ENCODE measurements around the gene CEBPG.

Gene CEBPG

DNA sequence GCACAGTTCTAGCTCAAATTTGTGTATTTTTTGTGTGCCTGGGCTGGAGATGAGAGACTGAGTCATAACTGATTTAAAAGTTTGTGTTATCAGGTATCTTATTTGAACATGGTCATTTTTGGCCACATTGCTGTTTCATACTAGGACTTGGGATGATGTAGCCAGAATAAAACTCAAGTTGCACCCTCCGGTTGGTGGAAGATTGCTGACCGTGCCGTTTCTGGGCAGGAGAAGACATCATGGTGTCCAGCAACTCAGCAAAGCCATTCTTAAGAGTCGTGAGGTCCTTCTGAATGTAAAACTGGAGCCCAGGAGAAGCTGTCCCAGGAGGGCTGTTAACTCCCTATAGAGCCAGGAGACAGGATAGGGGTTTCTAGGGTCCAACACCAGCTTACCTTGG is 7.6 kb downstream of the CEBPG start:
- no peak for DNase-seq (ENCODE audit: low read depth in 2 of 2, low spot score in 1 of 2)

DNA sequence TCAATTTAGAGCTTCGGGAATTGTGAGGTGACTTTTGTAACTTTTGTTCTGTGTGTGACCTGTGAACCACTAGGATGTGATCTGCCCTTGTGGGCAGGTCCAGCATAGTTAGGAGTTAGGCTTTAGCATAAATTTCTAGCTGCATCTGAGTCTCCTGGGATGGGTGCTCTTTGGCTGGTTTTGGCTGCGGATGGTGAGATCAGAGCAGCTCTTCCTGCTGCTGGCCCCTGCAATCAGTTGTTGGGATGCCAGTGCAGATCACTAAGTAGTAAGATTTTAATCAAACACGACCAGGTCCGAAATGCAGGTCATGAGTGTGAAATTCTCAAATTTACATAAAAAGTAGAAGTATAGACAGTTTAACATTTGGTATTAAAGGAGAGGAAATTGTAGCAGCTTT is 8.5 kb downstream of the CEBPG start:
- no peak for DNase-seq (ENCODE audit: low read depth in 2 of 2, low spot score in 1 of 2)

DNA sequence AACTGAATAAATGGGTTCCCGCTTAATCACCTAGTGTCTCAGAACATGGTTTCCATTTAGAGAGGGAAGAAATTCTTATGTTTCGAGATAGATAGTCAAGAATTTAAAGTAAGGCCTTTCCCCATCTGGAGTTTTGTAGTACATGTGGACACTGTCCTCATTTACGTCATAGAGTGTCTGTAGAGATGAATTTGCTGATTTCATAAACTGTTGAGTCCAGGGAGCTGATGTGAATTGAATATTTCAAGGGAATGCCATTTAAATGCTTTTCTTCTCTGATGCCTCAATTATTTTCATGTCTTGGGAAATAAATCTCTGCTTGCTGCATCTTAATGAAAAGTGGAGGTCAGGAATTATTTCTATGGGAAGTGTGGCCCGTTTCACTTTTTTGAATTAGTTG is 9.5 kb downstream of the CEBPG start:
- DNase-seq (ENCODE audit: low read depth in 2 of 2, low spot score in 1 of 2) = no peak

GRCh38 chr19:33383720-33384292 is 10.3 kb downstream of the CEBPG start:
- no peak for DNase-seq (ENCODE audit: low read depth in 2 of 2, low spot score in 1 of 2)

GRCh38 chr19:33384983-33385382 is 11.5 kb downstream of the CEBPG start:
- no peak for DNase-seq (ENCODE audit: low read depth in 2 of 2, low spot score in 1 of 2)

- DNase-seq (ENCODE audit: low read depth in 2 of 2, low spot score in 1 of 2) = no peak
Observed at GRCh38 chr19:33385956-33386355, 12.4 kb downstream of the CEBPG start.

GRCh38 chr19:33386361-33386858 is 12.9 kb downstream of the CEBPG start:
- no peak for DNase-seq (ENCODE audit: low read depth in 2 of 2, low spot score in 1 of 2)

DNA sequence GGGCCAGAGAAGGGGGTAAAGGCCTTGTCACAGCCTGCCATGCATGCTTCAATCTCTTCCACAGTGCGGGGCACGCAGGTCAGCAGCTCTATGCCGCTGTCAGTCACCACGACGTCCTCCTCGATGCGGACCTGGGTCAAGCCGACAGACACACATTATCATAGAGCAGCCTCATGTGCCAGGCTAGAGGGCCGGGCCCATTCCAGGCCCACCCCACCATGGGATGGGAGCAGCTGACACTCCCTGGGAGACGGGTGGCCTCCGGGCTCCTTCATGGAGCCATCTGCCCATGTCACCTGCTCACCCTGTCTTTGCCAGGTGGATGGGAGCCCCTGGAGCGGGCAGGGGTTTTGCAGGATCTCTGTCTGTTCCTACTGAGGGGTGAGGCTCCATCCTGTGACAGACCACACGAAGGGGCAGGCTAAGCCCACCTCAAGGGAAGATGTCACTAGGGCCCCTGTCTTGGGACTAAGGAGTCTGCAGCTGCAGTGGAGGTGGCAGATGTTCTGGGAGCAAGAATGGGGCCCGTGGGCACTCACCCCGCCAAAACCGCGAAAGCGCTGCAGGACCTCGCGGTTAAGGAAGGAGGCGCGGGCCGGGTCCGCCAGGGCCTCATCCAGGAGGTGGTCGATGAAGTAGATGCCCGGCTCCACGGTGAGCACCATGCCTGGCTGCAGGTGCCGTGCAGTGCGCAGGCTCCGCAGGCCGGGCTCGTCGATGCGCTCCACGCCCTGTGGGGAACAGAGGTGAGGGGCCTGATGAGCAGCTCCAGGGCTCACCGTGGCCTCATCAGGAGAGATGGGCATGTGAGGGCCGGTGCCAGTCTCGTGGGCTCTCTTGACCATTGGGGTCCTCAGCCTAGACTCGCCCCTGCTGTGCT is 14.1 kb downstream of the CEBPG start:
- DNase-seq (ENCODE audit: low read depth in 2 of 2, low spot score in 1 of 2) = no peak

DNA sequence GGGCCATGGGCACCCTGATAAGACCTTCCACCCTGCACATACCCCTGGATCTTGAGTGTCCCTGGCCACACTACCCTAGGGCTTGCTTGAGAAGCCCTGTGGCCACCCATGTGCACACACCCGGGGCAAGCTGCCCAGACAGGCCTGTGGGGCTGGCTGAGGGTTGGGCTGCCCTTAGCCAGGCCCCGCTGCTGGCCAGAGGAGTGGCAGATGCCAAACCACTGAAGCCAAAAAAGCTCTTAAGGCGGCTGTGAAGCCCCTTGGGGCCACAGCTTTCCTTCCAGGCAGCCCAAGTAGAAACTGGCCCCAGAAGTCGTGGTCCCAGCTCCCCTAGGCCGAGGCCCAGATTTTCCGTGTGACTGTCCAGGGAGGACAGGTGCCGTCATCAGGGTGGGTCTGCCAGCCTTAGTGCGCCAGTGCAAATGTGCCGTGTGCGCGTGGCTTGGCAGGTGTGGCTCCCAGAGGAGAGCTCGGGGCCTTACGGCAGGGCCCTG is 14.8 kb downstream of the CEBPG start:
- DNase-seq (ENCODE audit: low read depth in 2 of 2, low spot score in 1 of 2) = no peak

DNA sequence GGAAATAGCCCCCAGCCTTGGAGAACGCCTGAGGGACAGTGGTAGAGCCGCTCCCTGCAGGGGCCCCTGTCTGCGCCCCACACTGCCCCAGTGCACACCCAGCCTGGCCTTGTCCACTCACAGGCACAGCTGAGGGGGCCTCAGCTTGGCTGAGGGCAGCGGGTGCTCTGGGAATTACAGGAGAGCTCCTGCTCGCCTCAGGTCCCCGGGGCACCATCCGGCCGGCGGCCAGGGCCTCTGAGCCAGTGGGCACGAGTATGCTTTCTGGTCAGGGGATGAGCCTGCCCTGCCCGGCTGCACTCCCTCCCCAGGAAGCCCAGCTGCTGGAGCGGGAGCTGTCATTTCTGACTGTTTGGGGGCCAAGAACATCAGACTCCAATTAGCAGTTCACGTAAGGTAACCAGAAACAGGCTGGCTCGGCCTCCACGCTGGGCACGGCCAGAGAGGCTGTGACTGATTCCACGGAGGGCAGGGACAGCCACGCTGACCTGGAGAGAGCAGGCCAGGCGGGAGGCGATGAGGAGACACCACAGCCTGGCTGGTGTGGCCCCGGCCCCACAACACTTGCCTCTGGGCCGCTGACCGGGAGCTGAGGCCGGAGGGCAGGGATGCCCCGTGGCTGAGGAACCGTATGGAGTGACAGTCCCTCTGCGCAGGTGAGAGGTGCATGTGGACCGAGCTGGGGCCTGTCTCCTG is 15.4 kb downstream of the CEBPG start:
- DNase-seq (ENCODE audit: low read depth in 2 of 2, low spot score in 1 of 2) = no peak

DNA sequence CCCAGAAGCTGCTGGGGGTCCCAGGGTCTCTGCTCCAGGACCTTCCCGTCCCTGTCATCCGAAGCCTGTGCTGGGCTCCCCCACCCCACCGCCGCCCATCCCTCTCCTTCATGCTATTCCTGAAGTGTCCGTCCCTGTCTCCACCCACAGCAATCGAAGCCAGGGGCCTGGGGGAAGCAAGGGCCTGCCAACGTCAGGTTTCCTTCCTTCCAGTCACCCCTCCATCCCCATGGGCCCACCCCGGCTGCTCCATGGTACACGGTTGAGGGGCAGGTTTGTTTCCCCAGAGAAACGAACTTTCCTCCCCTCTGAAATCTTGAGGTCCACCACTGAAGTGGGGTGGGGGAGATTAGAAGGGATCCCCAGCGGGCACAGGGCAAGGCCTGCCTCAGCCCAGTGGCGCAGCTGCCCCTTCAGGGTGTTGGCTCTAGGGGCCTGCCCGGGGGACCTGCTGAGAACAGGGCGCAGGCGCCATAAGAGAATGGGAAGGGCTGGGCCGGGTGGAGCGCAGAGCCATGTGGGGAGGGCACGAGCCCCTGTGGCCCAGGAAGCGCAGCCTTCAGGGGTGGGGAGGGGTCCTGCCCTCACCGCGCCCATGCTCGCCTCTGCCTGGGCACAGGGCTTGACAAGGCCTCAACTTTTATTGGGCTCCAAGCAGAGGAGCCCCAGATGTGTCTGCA is 16.1 kb downstream of the CEBPG start:
- DNase-seq (ENCODE audit: low read depth in 2 of 2, low spot score in 1 of 2) = no peak

GRCh38 chr19:33390101-33390907 is 16.8 kb downstream of the CEBPG start:
- no peak for DNase-seq (ENCODE audit: low read depth in 2 of 2, low spot score in 1 of 2)

GRCh38 chr19:33390908-33391630 is 17.6 kb downstream of the CEBPG start:
- DNase-seq (ENCODE audit: low read depth in 2 of 2, low spot score in 1 of 2) = no peak

GRCh38 chr19:33391631-33392249 is 18.2 kb downstream of the CEBPG start:
- no peak for DNase-seq (ENCODE audit: low read depth in 2 of 2, low spot score in 1 of 2)

GRCh38 chr19:33392341-33393285 is 19.1 kb downstream of the CEBPG start:
- DNase-seq (ENCODE audit: low read depth in 2 of 2, low spot score in 1 of 2) = no peak

GRCh38 chr19:33393286-33394005 is 19.9 kb downstream of the CEBPG start:
- DNase-seq (ENCODE audit: low read depth in 2 of 2, low spot score in 1 of 2) = no peak

- DNase-seq (ENCODE audit: low read depth in 2 of 2, low spot score in 1 of 2) = no peak
Observed at GRCh38 chr19:33394006-33394722, 20.7 kb downstream of the CEBPG start.
